ENCODE results near the gene UBE3C.

DNA sequence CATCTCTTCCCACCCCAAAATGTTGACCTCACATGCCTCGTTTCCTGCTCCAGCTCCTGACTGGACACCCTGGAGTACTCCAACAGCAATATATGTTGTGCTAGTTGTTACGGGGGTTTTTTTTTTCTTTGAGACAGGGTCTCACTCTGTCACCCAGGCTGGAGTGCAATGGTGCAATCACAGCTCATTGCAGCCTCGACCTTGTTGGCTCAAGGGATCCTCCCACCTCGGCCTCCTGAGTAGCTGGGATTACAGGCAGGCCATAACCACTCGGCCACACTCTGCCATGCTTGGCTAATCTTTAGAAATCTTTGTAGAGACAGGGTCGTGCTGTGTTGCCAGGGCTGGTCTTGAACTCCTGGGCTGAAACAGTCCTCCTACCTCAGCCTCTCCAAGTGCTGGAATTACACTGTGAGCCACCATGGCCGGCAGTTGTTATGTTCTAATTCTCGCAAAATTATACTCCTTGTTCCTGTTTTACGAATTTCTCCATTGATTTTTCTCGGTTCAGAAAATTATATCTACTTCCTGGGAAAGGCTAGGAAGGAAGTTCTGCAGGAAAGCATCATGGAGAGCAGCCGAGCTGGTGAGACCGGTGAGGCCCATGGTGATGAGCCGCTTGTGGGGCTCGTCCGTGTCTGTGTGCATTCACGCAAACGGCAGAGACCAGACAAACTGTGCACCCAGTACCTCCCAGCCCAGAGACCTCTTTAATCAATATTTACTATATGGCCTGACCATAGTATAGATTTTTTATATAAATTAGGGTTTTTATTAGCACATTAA, 145.7 kb downstream of the UBE3C start:
- TF ChIP-seq EZH2 (optimal IDR thresholded peaks at IDR 0.05; ENCODE audit: low read depth, low read length) (no peak), EZH2phosphoT487 (IDR thresholded peaks at IDR 0.05; ENCODE audit: low read length) (no peak)
- TF ChIP-seq, protein P1, sequence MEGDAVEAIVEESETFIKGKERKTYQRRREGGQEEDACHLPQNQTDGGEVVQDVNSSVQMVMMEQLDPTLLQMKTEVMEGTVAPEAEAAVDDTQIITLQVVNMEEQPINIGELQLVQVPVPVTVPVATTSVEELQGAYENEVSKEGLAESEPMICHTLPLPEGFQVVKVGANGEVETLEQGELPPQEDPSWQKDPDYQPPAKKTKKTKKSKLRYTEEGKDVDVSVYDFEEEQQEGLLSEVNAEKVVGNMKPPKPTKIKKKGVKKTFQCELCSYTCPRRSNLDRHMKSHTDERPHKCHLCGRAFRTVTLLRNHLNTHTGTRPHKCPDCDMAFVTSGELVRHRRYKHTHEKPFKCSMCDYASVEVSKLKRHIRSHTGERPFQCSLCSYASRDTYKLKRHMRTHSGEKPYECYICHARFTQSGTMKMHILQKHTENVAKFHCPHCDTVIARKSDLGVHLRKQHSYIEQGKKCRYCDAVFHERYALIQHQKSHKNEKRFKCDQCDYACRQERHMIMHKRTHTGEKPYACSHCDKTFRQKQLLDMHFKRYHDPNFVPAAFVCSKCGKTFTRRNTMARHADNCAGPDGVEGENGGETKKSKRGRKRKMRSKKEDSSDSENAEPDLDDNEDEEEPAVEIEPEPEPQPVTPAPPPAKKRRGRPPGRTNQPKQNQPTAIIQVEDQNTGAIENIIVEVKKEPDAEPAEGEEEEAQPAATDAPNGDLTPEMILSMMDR (IDR thresholded peaks at IDR 0.05; ENCODE audit: low read length), result no peak

All from MM.1S (cell line).